NCI-H2081 (cell line): Measurements from ENCODE around the gene CADM2.
"Not testable (repeated sequence)": the region's sequence is repeated elsewhere in the genome, so short reads cannot be mapped to it uniquely, and the experiment has no call there.

Source experiments
- DNase-seq, 2 experiments: peaks; one replicate each; lab custom pipeline; 2025; lab: John Stamatoyannopoulos, UW

Gene CADM2

GRCh38 chr3:85481411-85482212, 522.8 kb downstream of the CADM2 start:
- DNase-seq = no peak

DNA sequence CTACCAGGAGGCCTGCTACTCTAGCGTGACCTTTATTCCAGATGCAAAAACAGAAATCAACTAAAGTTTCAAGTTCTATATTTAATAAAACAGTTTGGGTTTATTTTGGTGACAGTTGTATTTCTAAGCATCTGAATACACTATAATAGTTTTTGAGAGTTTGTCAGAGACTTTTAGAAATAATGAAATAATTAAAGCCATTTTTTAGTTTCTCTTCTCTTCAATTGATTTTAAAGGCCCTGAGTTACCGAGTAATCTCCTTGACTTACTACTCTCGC, 523.4 kb downstream of the CADM2 start:
- DNase-seq = no peak

- DNase-seq = no peak
Measured at GRCh38 chr3:85483986-85484385, 525.2 kb downstream of the CADM2 start.

DNA sequence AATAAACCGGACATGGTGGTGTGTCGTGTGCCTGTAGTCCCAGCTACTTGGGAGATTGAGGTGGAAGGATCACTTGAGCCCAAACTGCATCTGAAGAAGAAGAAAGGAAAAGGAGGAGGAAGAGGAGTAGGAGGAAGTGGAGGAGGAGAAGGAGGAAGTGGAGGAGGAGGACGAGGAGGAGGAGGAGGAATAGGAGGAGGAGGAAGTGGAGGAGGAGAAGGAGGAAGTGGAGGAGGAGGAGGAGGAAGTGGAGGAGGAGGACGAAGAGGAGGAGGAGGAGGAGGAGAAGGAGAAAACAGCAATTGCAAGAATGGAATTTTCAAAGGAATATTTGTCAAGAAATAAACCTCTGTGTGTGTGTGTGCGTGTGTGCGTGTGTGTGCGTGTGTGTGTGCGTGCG, 528.6 kb downstream of the CADM2 start:
- no peak for DNase-seq

DNA sequence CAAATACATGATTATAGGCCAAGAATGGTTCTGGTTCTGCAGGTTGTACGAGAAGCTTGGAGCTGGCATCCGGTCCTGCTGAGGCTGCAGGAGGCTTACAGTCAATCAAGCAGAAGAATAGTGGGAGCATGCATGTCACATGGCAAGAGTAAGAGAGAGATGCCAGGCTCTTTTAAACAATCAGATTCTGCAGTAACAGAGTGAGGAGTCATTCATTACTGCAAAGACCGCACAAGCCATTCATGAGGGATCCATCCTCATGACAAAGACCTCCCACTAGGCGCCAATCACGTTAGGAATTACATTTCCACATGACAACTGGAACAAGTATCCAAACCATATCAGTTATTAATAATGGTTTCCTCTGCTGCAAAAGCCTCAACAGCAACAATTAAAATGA, 536.8 kb downstream of the CADM2 start:
- no peak for DNase-seq

GRCh38 chr3:85498177-85498576, 539.4 kb downstream of the CADM2 start:
- no peak for DNase-seq

- DNase-seq = no peak
Measured at GRCh38 chr3:85502148-85502875, 543.5 kb downstream of the CADM2 start.

GRCh38 chr3:85504129-85504784, 545.5 kb downstream of the CADM2 start:
- not testable (repeated sequence) for DNase-seq

- DNase-seq = not testable (repeated sequence)
Measured at GRCh38 chr3:85504785-85505511, 546.2 kb downstream of the CADM2 start.

DNA sequence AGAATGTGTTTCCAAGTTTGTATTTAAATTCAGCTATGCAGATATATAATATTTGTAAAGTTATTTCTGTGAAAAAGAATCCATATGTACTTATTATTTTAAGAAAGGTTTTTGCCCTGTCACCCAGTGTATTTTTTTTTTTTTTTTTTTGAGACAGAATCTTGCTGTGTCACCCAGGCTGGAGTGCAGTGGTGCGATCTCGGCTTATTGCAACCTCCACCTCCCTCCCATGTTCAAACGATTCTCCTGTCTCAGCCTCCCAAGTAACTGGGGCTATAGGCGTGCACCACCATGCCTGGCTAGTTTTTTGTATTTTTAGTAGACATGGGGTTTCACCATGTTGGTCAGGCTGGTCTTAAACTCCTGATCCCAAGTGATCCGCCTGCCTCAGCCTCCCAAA, 548.3 kb downstream of the CADM2 start:
- not testable (repeated sequence) for DNase-seq

GRCh38 chr3:85508659-85509058, 549.9 kb downstream of the CADM2 start:
- no peak for DNase-seq

DNA sequence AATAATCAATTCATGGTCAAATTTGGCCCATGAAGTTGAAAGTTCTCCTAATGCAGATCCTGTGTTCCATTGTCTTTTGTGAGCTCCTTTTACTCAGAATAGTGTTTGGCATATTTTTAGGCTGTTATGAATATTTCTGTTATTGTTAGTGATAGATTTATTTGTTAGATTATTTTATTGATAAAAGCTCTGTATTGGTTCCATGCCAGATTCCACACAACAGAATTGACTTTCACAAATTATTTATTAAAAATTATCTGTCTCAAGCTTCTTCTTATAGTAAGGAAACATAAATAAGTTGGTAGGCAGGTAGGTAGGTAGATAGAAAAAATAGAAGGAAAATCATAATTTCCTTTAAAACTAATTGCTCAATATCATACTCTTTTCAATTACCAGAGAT, 557.4 kb downstream of the CADM2 start:
- no peak for DNase-seq

GRCh38 chr3:85524104-85524503, 565.3 kb downstream of the CADM2 start:
- DNase-seq = no peak

DNA sequence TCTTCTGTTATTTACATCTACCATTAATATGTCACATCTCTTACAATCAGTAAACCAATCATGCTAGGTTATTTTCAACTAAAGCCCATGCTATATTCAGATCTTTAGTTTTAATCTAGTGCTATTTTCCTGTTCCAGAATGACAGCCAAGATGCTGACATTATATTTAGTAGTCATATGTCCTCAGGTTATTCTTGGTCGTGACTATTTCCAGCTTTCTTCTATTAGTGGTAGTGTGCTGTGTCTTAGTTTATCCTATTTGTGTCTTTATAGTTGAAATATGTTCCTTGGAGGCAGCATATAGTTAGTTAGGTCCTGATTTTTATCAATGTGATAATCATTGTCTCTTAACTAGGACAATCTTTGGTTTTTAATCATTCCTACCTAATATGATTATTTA, 566.5 kb downstream of the CADM2 start:
- DNase-seq = no peak

GRCh38 chr3:85533586-85533985, 574.8 kb downstream of the CADM2 start:
- no peak for DNase-seq

DNA sequence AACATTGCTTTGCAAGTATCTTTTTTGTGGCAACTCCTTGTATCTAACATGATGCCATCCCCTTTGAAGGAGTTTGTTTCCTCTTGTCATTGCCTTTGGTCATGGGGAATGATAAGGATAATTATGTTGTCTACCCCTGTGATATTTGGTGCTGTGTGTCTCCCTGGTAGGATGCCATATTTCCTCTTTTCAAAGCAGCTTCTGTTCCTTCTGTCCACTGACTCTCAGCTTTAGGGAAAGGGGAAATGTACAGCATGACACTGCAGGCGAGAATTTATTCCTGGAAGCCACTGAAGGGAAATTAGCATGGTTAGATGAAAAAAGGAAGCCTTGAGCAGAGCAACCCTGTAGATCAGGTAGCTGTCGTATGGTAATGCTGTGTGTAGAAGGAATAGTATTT, 576.7 kb downstream of the CADM2 start:
- no peak for DNase-seq

DNA sequence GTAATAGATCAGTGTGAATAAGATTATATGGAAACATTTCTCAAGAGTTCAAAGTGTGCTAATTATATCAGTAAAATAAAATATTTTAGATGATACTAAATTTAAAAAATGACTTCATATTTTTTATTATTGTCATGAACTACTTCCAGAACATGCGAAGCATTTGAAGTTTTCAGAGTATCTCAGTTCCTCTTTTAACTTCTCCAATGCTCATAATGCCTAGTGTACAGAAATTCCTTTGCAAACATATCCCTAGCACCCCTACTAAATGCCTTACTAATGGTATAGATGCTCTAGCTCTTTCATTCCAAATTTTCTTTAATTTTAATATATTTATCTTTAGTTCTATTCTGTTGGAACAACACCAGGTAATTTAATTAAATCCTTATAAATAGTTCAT, 580.4 kb downstream of the CADM2 start:
- no peak for DNase-seq

- DNase-seq = no peak
Measured at GRCh38 chr3:85554153-85554552, 595.4 kb downstream of the CADM2 start.

- peak in 1 of 2 experiments; percentile 65 for DNase-seq
Measured at GRCh38 chr3:85560088-85560785, 601.4 kb downstream of the CADM2 start.

DNA sequence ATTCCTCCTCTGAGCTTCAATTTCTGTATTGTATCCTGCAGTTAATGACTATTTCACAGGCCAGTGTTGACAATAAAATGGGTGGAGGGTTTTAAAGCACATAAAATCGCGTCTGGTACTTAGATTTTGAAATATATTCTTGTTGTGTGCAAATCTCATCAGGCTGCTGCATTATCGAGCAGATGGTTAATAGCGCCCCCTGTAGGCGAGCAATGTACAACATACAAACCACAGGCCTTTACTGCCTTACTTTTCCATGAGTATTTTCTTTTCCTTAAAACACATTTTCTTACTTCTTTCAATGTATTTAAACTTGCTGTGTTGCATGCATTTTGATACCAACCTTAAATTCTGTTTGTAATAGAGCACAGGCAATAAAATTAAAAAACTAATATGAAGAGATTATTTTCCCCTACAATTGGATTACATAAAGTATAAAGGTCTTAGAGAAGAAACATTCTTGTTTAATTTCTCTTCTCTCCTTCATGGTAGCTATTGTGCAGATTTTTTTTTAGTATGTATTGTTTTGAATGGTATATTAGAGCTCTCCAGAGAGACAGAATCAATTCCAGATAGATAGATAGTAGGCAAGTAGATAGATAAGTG, 608.4 kb downstream of the CADM2 start:
- DNase-seq = peak; percentile 52 to 70

DNA sequence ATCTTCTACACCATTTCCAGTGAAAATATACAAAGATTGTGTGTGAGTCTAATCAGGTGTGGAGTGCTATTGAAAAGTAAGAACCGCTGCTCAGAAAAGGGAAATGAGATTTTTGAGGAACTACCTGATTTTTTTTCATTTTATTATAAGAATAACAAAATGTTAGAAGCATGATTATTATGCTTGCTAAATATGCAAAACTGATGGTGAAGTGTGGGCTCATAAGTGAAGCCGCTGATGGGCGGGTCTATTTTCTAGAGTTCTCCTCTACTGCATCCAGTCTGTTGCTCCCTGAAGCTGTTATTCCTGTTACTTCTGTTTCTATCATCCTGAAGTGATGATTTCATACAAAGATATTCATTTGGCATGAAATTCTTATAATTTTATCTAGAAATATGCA, 612.0 kb downstream of the CADM2 start:
- DNase-seq = no peak
